Natural killer cell treated with Interleukin-12 subunit alpha and Interleukin-12 subunit beta and Interleukin-15 and Interleukin-18, amount 100 ng/mL, for 72 hours (primary cell): ENCODE measurements around the gene VN1R5. TPM values are rescaled to one million over a fixed set of nuclear protein-coding genes. Genes with fewer than 3 reads are reported as not detected.

Experiments used
- ATAC-seq, 2 donors: fragments of 150-1000 bp; cut with Tn5 transposase in 1 of 2; sonication (Bioruptor Pico), chemical (Tn5 transposase) in 1 of 2; 2 replicates each; pipeline ENCODE4 v1.10.0; 2021
- DNase-seq: peaks from one replicate; pipeline ENCODE4 v3.0.0; 2022; ENCODE audit warnings: low spot score
- H3K27ac Mint-ChIP-seq, 2 donors: 1 replicate in 1 of 2; 2 replicates in 1 of 2; pipeline ENCODE4 v1.8.0; 2022; ENCODE audit warnings: mixed read lengths in 2 of 2, mild to moderate bottlenecking in 1 of 2, moderate library complexity in 1 of 2
- H3K27me3 Mint-ChIP-seq, 2 donors: 1 replicate in 1 of 2; 2 replicates in 1 of 2; pipeline ENCODE4 v1.8.0; 2022; ENCODE audit warnings: mixed read lengths in 2 of 2
- H3K36me3 Mint-ChIP-seq: one replicate; pipeline ENCODE4 v1.8.0; 2022; ENCODE audit warnings: mixed read lengths
- H3K4me1 Mint-ChIP-seq, 2 donors: 1 replicate in 1 of 2; 2 replicates in 1 of 2; pipeline ENCODE4 v1.8.0; 2022; ENCODE audit warnings: low read depth in 2 of 2, mixed read lengths in 2 of 2, mild to moderate bottlenecking in 1 of 2
- H3K4me3 Mint-ChIP-seq: one replicate; pipeline ENCODE4 v1.8.0; 2022; ENCODE audit warnings: mixed read lengths
- H3K9me3 Mint-ChIP-seq: 2 replicates; pipeline ENCODE4 v1.8.0; 2022; ENCODE audit warnings: mixed read lengths
- total RNA-seq, 2 donors: library from RNA; stranded (reverse); gene quantifications; one replicate each; pipeline ENCODE4 v1.2.3, GENCODE V29; 2022

Gene VN1R5
- total RNA-seq, 2 donors from 2014 or later = not detected

DNA sequence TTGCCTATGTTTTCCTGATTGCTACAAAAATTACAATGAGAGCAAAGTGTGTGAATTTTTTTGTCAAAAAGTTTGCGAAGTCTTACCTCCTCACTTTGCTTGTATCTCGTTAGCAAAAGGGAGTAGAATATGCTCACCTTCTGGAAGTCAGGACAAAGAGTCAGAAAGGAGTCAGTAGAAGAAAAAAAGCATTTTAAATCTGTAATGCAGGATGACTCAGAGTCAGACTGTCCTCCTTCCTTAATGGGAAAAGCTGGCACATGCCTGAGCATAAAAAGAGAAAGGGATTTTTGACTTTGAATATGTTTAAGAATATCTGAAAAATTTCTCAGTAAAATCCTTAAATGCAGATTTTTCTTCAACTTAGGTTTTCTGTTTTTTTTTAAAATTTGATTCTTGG lies 14.2 kb upstream of the VN1R5 start:
- no peak for ATAC-seq
- Mint-ChIP-seq H3K4me3 (no peak overlapping the region), H3K27me3 (peaks cover 10 to 18% of the 10 kb centered on the region in 2 donors), H3K36me3 (peaks cover 8% of the 10 kb centered on the region), H3K9me3 (peaks cover 3% of the 10 kb centered on the region), H3K4me1 (no peaks in the 10 kb centered on the region), H3K27ac (no peak overlapping the region)
- no peak for DNase-seq

DNA sequence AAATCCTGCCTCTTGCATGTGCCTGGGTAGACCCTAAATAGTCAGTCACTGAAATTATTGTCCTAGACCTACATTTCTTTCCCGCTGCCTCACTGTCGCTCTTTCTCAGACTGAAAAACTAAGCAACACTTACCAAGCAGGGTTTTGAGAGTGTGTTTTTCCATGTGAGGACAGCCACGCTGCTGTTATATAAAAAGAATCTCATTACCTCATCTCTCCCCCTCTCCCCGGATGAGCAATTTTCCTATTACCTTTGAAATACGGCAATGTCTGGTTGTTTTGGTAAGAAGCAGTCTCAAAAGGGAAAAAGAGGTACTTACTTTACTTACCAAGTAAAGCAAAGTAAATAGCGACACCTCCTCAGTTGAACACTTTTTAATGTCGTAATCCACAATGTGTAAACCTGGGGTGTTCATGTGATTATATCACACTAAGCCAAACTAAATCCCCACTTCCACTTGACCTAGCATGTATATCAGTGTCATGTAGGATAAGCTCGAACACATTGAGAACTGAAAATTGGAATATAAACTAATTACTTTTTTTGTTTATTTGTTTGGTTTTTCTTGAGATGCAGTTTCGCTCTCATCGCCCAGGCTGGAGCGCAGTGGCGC lies 12.2 kb upstream of the VN1R5 start:
- Mint-ChIP-seq H3K4me1 (no peaks in the 10 kb centered on the region), H3K9me3 (peaks cover 3% of the 10 kb centered on the region), H3K27me3 (peaks cover 5 to 6% of the 10 kb centered on the region in 2 donors), H3K4me3 (no peak overlapping the region), H3K36me3 (peaks cover 13% of the 10 kb centered on the region), H3K27ac (no peak overlapping the region)
- ATAC-seq = no peak
- no peak for DNase-seq

GRCh38 chr1:247246325-247247115 lies 9.4 kb upstream of the VN1R5 start:
- Mint-ChIP-seq H3K4me3 (no peak overlapping the region), H3K27ac (no peak overlapping the region)

DNA sequence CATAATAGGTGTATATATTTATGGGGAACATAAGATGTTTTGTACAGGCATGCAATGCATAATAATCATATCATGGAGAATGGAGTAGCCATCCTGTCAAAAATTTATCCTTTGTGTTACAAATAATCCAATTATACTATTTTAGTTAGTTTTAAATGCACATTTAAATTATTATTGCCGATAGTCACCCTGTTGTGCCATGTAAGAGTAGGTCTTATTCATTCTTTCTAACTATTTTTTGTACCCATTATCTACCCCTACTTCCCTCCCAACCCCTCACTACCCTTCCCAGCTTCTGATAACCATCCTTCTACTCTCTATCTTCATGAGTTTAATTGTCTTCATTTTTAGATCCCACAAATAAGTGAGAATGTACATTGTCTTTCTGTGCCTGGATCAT lies 8.3 kb upstream of the VN1R5 start:
- Mint-ChIP-seq H3K36me3 (peaks cover 25% of the 10 kb centered on the region), H3K9me3 (peaks cover 13% of the 10 kb centered on the region), H3K27me3 (peaks cover 6 to 20% of the 10 kb centered on the region in 2 donors), H3K4me3 (no peak overlapping the region), H3K27ac (no peak overlapping the region), H3K4me1 (no peaks in the 10 kb centered on the region)
- no peak for DNase-seq
- no peak for ATAC-seq

More at GRCh38 chr1:247246325-247247115, 9.4 kb upstream of the VN1R5 start:
- H3K4me1 Mint-ChIP-seq = no peaks in the 10 kb centered on the region
- peaks cover 8% of the 10 kb centered on the region for H3K9me3 Mint-ChIP-seq
- ATAC-seq (no peak), DNase-seq (no peak)
- peaks cover 21% of the 10 kb centered on the region for H3K36me3 Mint-ChIP-seq
- peaks cover 0 to 11% of the 10 kb centered on the region in 2 donors for H3K27me3 Mint-ChIP-seq

DNA sequence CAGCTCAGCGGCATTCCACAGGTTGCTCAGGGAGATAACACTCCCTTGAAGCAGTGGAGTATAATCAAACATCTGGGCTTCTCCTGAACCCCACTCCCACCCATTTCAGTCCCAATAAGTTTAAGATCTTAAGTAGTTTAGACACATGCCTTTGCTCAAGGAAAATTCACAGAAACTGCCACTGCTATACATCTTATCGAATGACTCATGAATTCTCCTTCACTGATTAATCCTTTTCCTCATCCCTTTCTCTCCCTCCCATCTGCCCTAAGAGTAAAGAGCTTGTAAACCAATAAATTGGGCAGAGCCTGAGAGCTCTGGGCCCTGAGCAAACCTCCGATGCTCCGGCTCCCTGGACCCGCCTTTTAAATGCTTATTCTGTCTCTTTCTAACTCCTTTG lies 10.2 kb downstream of the VN1R5 start:
- H3K27me3 Mint-ChIP-seq = peaks cover 2 to 23% of the 10 kb centered on the region in 2 donors
- ATAC-seq (no peak), DNase-seq (no peak)
- peaks cover 20% of the 10 kb centered on the region for H3K36me3 Mint-ChIP-seq
- no peaks in the 10 kb centered on the region for H3K4me1 Mint-ChIP-seq
- peaks cover 6% of the 10 kb centered on the region for H3K9me3 Mint-ChIP-seq
- no peak overlapping the region for H3K4me3 Mint-ChIP-seq
- H3K27ac Mint-ChIP-seq = no peak overlapping the region

GRCh38 chr1:247268390-247269045 lies 12.6 kb downstream of the VN1R5 start:
- Mint-ChIP-seq H3K27me3 (peaks cover 2 to 23% of the 10 kb centered on the region in 2 donors), H3K36me3 (peaks cover 28% of the 10 kb centered on the region), H3K4me3 (no peak overlapping the region), H3K9me3 (peaks cover 13% of the 10 kb centered on the region), H3K4me1 (no peaks in the 10 kb centered on the region), H3K27ac (no peak overlapping the region)
- no peak for DNase-seq
- ATAC-seq = no peak

DNA sequence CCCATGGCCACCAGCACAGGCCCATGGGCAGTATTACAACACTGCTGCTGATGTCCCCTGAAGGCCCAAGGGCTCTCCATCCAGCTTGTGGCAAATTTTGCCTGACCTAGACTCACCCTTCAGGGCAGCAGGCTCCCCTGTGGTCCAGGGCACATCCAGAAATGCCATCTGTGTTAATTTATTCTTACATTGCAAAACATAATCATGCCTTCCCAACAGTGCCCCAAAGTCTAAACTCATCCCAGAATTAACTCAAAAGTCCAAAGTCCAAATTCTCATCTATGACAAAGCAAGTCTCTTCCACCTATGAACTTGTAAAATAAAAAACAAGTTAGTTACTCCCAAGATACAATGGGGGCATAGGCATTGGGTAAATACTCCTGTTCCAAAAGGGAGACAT lies 13.3 kb downstream of the VN1R5 start:
- Mint-ChIP-seq H3K4me3 (no peak overlapping the region), H3K9me3 (peaks cover 13% of the 10 kb centered on the region), H3K4me1 (no peaks in the 10 kb centered on the region), H3K27me3 (peaks cover 2 to 23% of the 10 kb centered on the region in 2 donors), H3K27ac (no peak overlapping the region), H3K36me3 (peaks cover 28% of the 10 kb centered on the region)
- DNase-seq (no peak), ATAC-seq (no peak)

- H3K9me3 Mint-ChIP-seq = peaks cover 13% of the 10 kb centered on the region
- no peak overlapping the region for H3K4me3 Mint-ChIP-seq
- H3K4me1 Mint-ChIP-seq = no peaks in the 10 kb centered on the region
- ATAC-seq = peak in 1 of 2 donors; percentile 31
- peaks cover 28% of the 10 kb centered on the region for H3K36me3 Mint-ChIP-seq
- DNase-seq = no peak
- H3K27me3 Mint-ChIP-seq = peaks cover 2 to 14% of the 10 kb centered on the region in 2 donors
- no peak overlapping the region for H3K27ac Mint-ChIP-seq
Measured at GRCh38 chr1:247270003-247270402, 14.1 kb downstream of the VN1R5 start.

- DNase-seq (no peak), ATAC-seq (no peak)
- peaks cover 0 to 9% of the 10 kb centered on the region in 2 donors for H3K27me3 Mint-ChIP-seq
- H3K27ac Mint-ChIP-seq = no peak overlapping the region
- H3K9me3 Mint-ChIP-seq = peaks cover 24% of the 10 kb centered on the region
- H3K4me3 Mint-ChIP-seq = no peak overlapping the region
- peaks cover 16% of the 10 kb centered on the region for H3K36me3 Mint-ChIP-seq
- H3K4me1 Mint-ChIP-seq = peaks cover 0 to 4% of the 10 kb centered on the region in 2 donors
Measured at GRCh38 chr1:247273013-247273412, 17.1 kb downstream of the VN1R5 start.

DNA sequence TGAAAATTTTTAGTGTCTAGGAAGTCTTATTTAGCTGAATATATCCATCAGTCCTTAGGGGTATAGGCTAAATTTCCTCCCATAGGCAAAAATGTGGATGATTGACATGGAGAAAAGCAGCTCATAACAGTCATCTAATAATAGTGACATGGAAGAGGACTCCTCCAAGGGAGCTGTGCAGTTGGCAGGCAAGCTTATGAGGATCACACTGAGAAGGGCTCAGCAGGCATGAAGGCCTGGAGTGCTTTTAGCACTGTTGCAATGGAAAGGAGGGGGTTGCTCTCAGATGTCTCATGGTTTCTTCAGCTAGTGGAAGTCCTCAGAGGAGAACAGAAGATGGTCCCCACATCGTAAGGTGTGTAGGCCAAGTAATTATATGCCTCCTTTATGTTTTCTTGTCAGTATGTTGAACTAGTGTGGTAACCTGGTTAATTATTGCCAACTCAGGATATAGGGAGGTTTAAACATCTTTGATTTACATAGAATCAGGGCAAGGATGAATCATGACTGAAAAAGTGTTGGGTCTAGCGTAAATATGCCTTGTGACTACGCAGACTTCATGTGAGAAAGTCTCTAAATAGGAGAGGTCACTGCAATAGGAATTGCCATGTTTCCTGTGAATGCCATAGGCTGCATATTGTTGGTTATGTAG lies 18.9 kb downstream of the VN1R5 start:
- Mint-ChIP-seq H3K27me3 (peaks cover 0 to 9% of the 10 kb centered on the region in 2 donors), H3K4me1 (peaks cover 0 to 4% of the 10 kb centered on the region in 2 donors), H3K36me3 (peaks cover 16% of the 10 kb centered on the region), H3K9me3 (peaks cover 24% of the 10 kb centered on the region), H3K4me3 (no peak overlapping the region), H3K27ac (no peak overlapping the region)
- DNase-seq (no peak), ATAC-seq (no peak)

DNA sequence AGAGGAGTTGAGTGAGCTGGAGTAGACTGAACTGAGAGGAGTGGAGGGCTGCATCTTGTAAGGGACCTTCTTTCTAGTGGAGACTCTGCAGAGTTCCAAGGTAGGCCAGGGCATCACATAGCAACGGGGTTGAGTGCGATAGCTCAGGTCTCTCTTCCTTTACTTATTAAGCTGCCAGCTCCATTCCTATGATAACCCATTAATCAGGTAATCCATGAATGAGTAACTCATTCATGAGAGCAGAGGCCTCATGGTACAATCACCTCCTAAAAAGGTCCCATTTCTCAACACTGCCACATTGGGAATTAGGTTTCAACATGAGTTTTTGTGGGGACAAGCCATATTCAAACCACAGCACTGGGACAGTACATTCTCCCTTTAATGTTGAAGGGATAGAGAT lies 21.3 kb downstream of the VN1R5 start:
- Mint-ChIP-seq H3K36me3 (no peaks in the 10 kb centered on the region), H3K27me3 (peaks cover 0 to 9% of the 10 kb centered on the region in 2 donors), H3K9me3 (peaks cover 11% of the 10 kb centered on the region), H3K4me3 (no peak overlapping the region), H3K4me1 (peaks cover 0 to 4% of the 10 kb centered on the region in 2 donors), H3K27ac (no peak overlapping the region)
- ATAC-seq = no peak
- DNase-seq = no peak

DNA sequence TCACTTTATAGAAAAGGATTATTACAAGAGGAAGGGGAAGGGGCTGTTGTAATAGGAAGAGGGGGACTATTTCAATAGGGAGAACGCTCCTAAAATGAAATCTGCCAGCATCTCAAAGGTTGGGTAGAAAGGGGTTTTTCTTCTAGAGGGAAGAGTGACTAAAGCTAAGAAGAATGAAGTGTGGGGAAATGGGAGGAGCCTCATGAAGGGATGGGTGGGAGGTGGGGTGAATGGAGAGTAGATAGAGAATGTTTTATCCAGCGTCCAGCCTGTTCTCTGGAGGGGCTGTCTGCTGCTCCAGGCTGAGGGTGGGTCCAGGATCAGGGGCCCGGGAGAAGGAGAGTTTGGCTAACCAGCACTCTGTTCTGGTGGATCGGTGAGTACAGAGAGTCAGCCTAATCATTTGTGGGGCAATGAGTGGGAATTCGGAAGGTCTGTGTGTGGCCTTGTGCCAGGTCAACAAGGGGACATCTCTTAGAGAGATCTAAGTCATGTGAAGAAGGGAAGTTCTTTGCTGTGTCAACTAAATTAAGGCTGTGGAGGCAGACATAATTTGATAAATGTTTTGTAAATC lies 25.2 kb downstream of the VN1R5 start:
- Mint-ChIP-seq H3K9me3 (peaks cover 5% of the 10 kb centered on the region), H3K4me1 (peaks cover 0 to 4% of the 10 kb centered on the region in 2 donors), H3K36me3 (no peaks in the 10 kb centered on the region), H3K27me3 (peaks cover 0 to 2% of the 10 kb centered on the region in 2 donors), H3K4me3 (no peak overlapping the region), H3K27ac (no peak overlapping the region)
- ATAC-seq = no peak
- no peak for DNase-seq

DNA sequence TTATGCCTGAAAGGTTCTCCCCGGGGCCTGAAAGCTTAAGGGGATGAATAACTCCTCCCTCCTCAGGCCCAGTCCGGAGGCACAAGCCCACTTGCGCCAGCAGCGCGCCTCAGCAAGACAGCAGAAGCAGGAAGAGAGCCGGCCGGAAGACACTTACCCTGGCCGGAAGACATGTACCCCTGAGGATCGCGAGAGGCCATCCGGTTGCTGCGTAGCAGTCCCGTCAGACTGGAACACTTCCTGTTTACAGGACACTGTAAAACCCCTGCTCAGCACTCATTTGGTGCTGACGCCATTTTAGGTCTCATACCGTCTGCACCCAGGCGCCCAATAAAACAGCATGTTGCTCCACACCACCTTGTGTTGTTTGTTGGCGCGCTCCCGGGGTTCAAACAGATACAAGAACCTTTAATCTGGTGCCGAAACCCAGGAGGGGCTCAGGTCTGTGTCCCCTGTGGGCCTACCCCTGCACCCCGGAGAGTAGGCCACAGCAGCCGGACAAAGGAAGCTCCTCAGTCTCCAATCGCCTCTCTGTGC lies 30.3 kb downstream of the VN1R5 start:
- Mint-ChIP-seq H3K4me1 (no peaks in the 10 kb centered on the region), H3K36me3 (no peaks in the 10 kb centered on the region), H3K4me3 (no peak overlapping the region), H3K9me3 (peaks cover 9% of the 10 kb centered on the region), H3K27me3 (no peaks in the 10 kb centered on the region), H3K27ac (no peak overlapping the region)
- DNase-seq = no peak
- ATAC-seq = no peak
